Glomerular endothelial cell (primary cell): ENCODE measurements around the gene MYH1. TPM values are rescaled to one million over a fixed set of nuclear protein-coding genes. Genes with fewer than 3 reads are reported as not detected.
"Not testable (repeated sequence)": the region's sequence is repeated elsewhere in the genome, so short reads cannot be mapped to it uniquely, and the experiment has no call there.

ENCODE experiments used
- DNase-seq: peaks from one replicate; pipeline ENCODE4 v3.0.0-alpha.2; 2011; ENCODE audit warnings: low read depth, low spot score; ENCODE audit errors: extremely low read depth
- total RNA-seq: library from RNA; depleted of rRNA; stranded (reverse); fragments of >200 nt; gene quantifications from 2 replicates; pipeline ENCODE4 v1.2.3, GENCODE V29; 2015

Gene MYH1
- total RNA-seq: not detected in 2 replicates

- no peak for DNase-seq
Measured at GRCh38 chr17:10518271-10519037, at the start of gene MYH1. MYH1 (minus strand) TSS chr17:10518542; CDS start chr17:10516642, 1,900 bp downstream.

- DNase-seq: no peak
Measured at GRCh38 chr17:10563991-10564660, 45.8 kb upstream of the MYH1 start.

- DNase-seq: no peak
Measured at GRCh38 chr17:10558049-10558448, 39.7 kb upstream of the MYH1 start.

GRCh38 chr17:10557422-10557821, 39.1 kb upstream of the MYH1 start:
- no peak for DNase-seq

- DNase-seq: no peak
Measured at GRCh38 chr17:10556301-10557005, 38.1 kb upstream of the MYH1 start.

- DNase-seq: no peak
Measured at GRCh38 chr17:10550014-10550413, 31.7 kb upstream of the MYH1 start.

GRCh38 chr17:10549096-10549842, 30.9 kb upstream of the MYH1 start, which contains the start of gene MYH2:
MYH2 (minus strand) TSS chr17:10549658; CDS start chr17:10547920, 1,738 bp downstream.
- no peak for DNase-seq

GRCh38 chr17:10547351-10547750, 29.0 kb upstream of the MYH1 start:
- DNase-seq: no peak

GRCh38 chr17:10543486-10543885, 25.1 kb upstream of the MYH1 start:
- not testable (repeated sequence) for DNase-seq

- DNase-seq: not testable (repeated sequence)
Measured at GRCh38 chr17:10541179-10541578, 22.8 kb upstream of the MYH1 start.

- no peak for DNase-seq
Measured at GRCh38 chr17:10532026-10532425, 13.7 kb upstream of the MYH1 start.

GRCh38 chr17:10527419-10527818, 9.1 kb upstream of the MYH1 start:
- DNase-seq: no peak

GRCh38 chr17:10526517-10526916, 8.2 kb upstream of the MYH1 start:
- no peak for DNase-seq

- no peak for DNase-seq
Measured at GRCh38 chr17:10523064-10523463, 4.7 kb upstream of the MYH1 start.

- DNase-seq: no peak
Measured at GRCh38 chr17:10521949-10522348, 3.6 kb upstream of the MYH1 start.

- no peak for DNase-seq
Measured at GRCh38 chr17:10516638-10517037, 1.7 kb downstream of the MYH1 start.

- no peak for DNase-seq
Measured at GRCh38 chr17:10516065-10516464, 2.3 kb downstream of the MYH1 start.

- DNase-seq: no peak
Measured at GRCh38 chr17:10513299-10514067, 4.9 kb downstream of the MYH1 start.

- no peak for DNase-seq
Measured at GRCh38 chr17:10512856-10513255, 5.5 kb downstream of the MYH1 start.

- no peak for DNase-seq
Measured at GRCh38 chr17:10499950-10500349, 18.4 kb downstream of the MYH1 start.
